Gastrocnemius medialis (tissue), 4 donors: ENCODE results near the gene RNGTT. TPM values are rescaled to one million over a fixed set of nuclear protein-coding genes. Genes with fewer than 3 reads are reported as not detected.

Source experiments
- ATAC-seq, 2 donors: fragments of 150-250 bp; one replicate each; pipeline ENCODE4 v1.9.1; 2016
- DNase-seq, 2 donors: peaks; one replicate each; pipeline ENCODE4 v3.0.0-alpha.2; 2019
- H3K27ac ChIP-seq, 4 donors: fragments of 200-600 bp; sonication (generic); 1 replicate in 1 of 4; 2 replicates in 3 of 4; pipeline ENCODE4 v1.5.1; 2016 to 2018; ENCODE audit warnings: mild to moderate bottlenecking in 2 of 4, moderate library complexity in 1 of 4
- H3K27me3 ChIP-seq, 3 donors: fragments of 200-600 bp; sonication (generic) in 2 of 3; 1 replicate in 1 of 3; 2 replicates in 2 of 3; pipeline versions ENCODE4 v1.5.1 to v1.6.0; 2016 to 2019; ENCODE audit warnings: mild to moderate bottlenecking in 1 of 3, moderate library complexity in 1 of 3
- H3K36me3 ChIP-seq, 2 donors: fragments of 200-600 bp; sonication (generic) in 1 of 2; one replicate each; pipeline ENCODE4 v1.5.1; 2017 to 2018
- H3K4me1 ChIP-seq, 2 donors: fragments of 200-600 bp; sonication (generic) in 1 of 2; one replicate each; pipeline ENCODE4 v1.5.1; 2016 to 2017; ENCODE audit warnings: mild to moderate bottlenecking in 2 of 2
- H3K4me3 ChIP-seq, 4 donors: fragments of 200-600 bp; sonication (generic) in 3 of 4; 1 replicate in 1 of 4; 2 replicates in 3 of 4; pipeline ENCODE4 v1.5.1; 2016 to 2019; ENCODE audit warnings: mild to moderate bottlenecking in 2 of 4
- H3K9me3 ChIP-seq, 3 donors: fragments of 200-600 bp; sonication (generic) in 2 of 3; 1 replicate in 1 of 3; 2 replicates in 2 of 3; pipeline ENCODE4 v1.5.1; 2016 to 2019
- CTCF ChIP-seq, 5 experiments: fragments of 450-650 bp in 3 of 5; fragments of 200-600 bp in 2 of 5; sonication (generic) in 2 of 5; IDR thresholded peaks in 4 of 5; conservative IDR thresholded peaks in 1 of 5; 1 replicate in 4 of 5; 2 replicates in 1 of 5; pipeline ENCODE4 v1.5.1; 2016 to 2019; ENCODE audit warnings: antibody characterized with exemption in 5 of 5, mild to moderate bottlenecking in 3 of 5, moderate library complexity in 3 of 5
- POLR2A ChIP-seq, 2 donors: fragments of 450-650 bp; IDR thresholded peaks; one replicate each; pipeline ENCODE4 v1.6.1; 2017; ENCODE audit warnings: antibody characterized with exemption in 2 of 2, mild to moderate bottlenecking in 2 of 2, moderate library complexity in 2 of 2
- in situ Hi-C, 4 donors: fragments of 200-750 bp; cut with MboI; loops; one replicate each; pipeline versions ENCODE4 v1.15.0 to v1.8.0; 2017; ENCODE audit warnings: low sequenced_read_pairs in 4 of 4
- intact Hi-C: fragments of 100-400 bp; cut with DNase I; formaldehyde crosslinking; loops from one replicate; pipeline ENCODE4 v1.15.1; 2023; ENCODE audit warnings: low total_unique reads
- total RNA-seq, 4 donors: library from RNA; depleted of rRNA; stranded (reverse); fragments of >200 nt; gene quantifications; one replicate each; pipeline versions ENCODE4 v1.1.0 to v1.2.3, GENCODE V29; 2016

RNGTT gene
- total RNA-seq, 4 donors from 2014 or later = 4.9 to 11.3 (median 8.2) TPM

- DNase-seq (no peak), ATAC-seq (no peak)
- Histone ChIP-seq H3K36me3 (no peaks in the 10 kb centered on the region), H3K4me1 (no peaks in the 10 kb centered on the region), H3K27ac (no peak overlapping the region), H3K4me3 (no peak overlapping the region), H3K27me3 (no peaks in the 10 kb centered on the region), H3K9me3 (no peaks in the 10 kb centered on the region)
- intact Hi-C loops = no loop called here
- in situ Hi-C loops = no loop called here
- TF ChIP-seq CTCF (IDR thresholded peaks at IDR 0.05 in 4 of 5, conservative IDR thresholded peaks at IDR 0.05 in 1 of 5) = no peak
- TF ChIP-seq POLR2A (IDR thresholded peaks at IDR 0.05) = no peak
These were observed 45.5 kb upstream of the RNGTT start for GRCh38 chr6:89008815-89009374.

- Histone ChIP-seq H3K27ac (no peak overlapping the region), H3K4me1 (no peaks in the 10 kb centered on the region), H3K4me3 (no peak overlapping the region), H3K27me3 (no peaks in the 10 kb centered on the region), H3K36me3 (no peaks in the 10 kb centered on the region), H3K9me3 (no peaks in the 10 kb centered on the region)
- no peak for DNase-seq
- in situ Hi-C loops = no loop called here
- no peak for TF ChIP-seq CTCF (IDR thresholded peaks at IDR 0.05 in 4 of 5, conservative IDR thresholded peaks at IDR 0.05 in 1 of 5)
- TF ChIP-seq POLR2A (IDR thresholded peaks at IDR 0.05) = no peak
- intact Hi-C loops = no loop called here
- no peak for ATAC-seq
These were observed 44.8 kb upstream of the RNGTT start for GRCh38 chr6:89008001-89008814.

- H3K4me3 ChIP-seq = no peak overlapping the region
- no peak overlapping the region for H3K27ac ChIP-seq
- DNase-seq = no peak
- TF ChIP-seq POLR2A (IDR thresholded peaks at IDR 0.05) = no peak
- TF ChIP-seq CTCF (IDR thresholded peaks at IDR 0.05 in 4 of 5, conservative IDR thresholded peaks at IDR 0.05 in 1 of 5) = no peak
- no peak for ATAC-seq
- intact Hi-C loops = no loop called here
- H3K27me3 ChIP-seq = no peaks in the 10 kb centered on the region
- H3K4me1 ChIP-seq = no peaks in the 10 kb centered on the region
- H3K36me3 ChIP-seq = no peaks in the 10 kb centered on the region
- in situ Hi-C loops = no loop called here
- no peaks in the 10 kb centered on the region for H3K9me3 ChIP-seq
These were observed 44.0 kb upstream of the RNGTT start for GRCh38 chr6:89007209-89008000.

- no peaks in the 10 kb centered on the region for H3K27me3 ChIP-seq
- H3K4me1 ChIP-seq = no peaks in the 10 kb centered on the region
- in situ Hi-C loops = no loop called here
- H3K4me3 ChIP-seq = no peak overlapping the region
- TF ChIP-seq POLR2A (IDR thresholded peaks at IDR 0.05) (no peak), CTCF (IDR thresholded peaks at IDR 0.05 in 4 of 5, conservative IDR thresholded peaks at IDR 0.05 in 1 of 5) (no peak)
- no peak overlapping the region for H3K27ac ChIP-seq
- intact Hi-C loops = no loop called here
- no peaks in the 10 kb centered on the region for H3K36me3 ChIP-seq
- ATAC-seq (no peak), DNase-seq (no peak)
- H3K9me3 ChIP-seq = no peaks in the 10 kb centered on the region
These were observed 39.1 kb upstream of the RNGTT start for GRCh38 chr6:89002523-89002922.
